ENCODE measurements around the gene MAP3K13.

The MAP3K13 gene, protein sequence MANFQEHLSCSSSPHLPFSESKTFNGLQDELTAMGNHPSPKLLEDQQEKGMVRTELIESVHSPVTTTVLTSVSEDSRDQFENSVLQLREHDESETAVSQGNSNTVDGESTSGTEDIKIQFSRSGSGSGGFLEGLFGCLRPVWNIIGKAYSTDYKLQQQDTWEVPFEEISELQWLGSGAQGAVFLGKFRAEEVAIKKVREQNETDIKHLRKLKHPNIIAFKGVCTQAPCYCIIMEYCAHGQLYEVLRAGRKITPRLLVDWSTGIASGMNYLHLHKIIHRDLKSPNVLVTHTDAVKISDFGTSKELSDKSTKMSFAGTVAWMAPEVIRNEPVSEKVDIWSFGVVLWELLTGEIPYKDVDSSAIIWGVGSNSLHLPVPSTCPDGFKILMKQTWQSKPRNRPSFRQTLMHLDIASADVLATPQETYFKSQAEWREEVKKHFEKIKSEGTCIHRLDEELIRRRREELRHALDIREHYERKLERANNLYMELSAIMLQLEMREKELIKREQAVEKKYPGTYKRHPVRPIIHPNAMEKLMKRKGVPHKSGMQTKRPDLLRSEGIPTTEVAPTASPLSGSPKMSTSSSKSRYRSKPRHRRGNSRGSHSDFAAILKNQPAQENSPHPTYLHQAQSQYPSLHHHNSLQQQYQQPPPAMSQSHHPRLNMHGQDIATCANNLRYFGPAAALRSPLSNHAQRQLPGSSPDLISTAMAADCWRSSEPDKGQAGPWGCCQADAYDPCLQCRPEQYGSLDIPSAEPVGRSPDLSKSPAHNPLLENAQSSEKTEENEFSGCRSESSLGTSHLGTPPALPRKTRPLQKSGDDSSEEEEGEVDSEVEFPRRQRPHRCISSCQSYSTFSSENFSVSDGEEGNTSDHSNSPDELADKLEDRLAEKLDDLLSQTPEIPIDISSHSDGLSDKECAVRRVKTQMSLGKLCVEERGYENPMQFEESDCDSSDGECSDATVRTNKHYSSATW

GRCh38 chr3:185362850-185363661, at the start of gene MAP3K13:
Gene MAP3K13, plus strand, starts transcription at chr3:185363136. Its CDS starts 65,446 bp downstream, at chr3:185428582.
- DNase-seq (ENCODE audit: low spot score): peak; percentile 94

- no peak for DNase-seq (ENCODE audit: low spot score)
These were observed 49.2 kb upstream of the MAP3K13 start for GRCh38 chr3:185313693-185314246.

DNA sequence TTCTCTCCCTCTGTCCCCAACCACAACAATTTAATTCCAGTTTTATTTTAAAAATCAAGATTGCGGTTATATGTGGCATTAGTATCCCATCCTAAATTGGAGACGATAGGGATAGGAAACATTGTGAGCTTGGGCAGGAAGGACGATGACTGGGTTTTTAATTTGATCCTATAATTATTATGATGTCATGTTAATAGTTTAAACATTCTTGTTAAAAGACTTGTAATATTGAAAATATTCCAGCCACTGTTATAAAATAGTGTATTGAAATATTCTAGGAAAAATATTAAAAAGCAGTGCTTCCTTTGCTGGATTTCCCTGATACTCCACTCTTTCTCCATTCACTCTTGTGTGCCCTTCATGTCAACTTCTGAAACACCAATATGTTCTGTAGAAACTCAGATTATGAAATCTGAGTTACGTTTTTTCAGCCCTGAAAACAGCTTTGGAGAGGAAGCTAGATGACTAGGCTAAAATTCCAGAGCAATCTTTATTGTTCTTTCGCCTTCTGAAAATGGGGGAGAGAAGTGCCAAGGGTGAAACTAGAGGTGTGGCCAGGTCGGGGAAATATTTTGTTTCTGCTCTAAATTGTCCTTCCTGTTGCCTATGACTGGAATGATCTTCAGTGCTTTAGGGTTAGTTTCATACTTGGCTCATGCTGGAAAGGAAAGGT, 46.1 kb upstream of the MAP3K13 start:
- DNase-seq (ENCODE audit: low spot score): peak; percentile 92

GRCh38 chr3:185317674-185318073, 45.3 kb upstream of the MAP3K13 start:
- DNase-seq (ENCODE audit: low spot score): peak; percentile 93

DNA sequence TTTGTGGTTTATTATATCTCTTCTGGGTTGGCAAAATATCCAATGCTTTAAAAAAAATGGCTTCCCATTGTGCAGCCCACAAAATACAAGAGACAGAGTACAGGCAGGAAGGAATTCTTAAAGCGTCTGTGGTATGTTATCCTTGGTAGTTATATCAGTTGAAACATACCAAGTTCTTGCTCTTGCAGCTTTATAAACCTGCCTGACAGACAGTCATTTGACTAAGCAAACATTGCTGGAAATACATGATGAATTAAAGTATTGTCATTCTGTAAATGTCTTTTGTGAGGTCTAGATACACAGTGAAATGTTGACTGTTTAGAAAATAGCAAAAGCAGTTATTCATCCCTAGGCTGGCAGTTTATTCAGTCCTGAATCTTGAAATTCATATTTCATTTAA, 44.8 kb upstream of the MAP3K13 start:
- DNase-seq (ENCODE audit: low spot score): peak; percentile 95

DNA sequence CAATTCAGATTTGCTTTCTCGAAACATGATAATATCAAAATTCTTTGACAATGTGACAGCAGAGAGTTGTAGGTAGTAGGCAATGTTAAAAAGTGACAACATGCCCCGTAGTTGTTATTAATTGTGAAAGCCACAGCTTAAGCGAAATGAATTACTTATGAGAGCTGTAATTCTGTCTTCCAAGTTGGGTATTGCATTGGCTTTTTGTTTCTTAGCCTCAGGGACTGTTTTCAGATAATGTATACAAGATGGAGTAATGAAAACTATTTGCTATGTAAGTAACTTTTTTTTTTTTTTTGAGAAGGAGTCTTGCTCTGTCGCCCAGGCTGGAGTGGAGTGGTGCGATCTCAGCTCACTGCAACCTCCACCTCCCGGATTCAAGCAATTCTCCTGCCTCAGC, 43.1 kb upstream of the MAP3K13 start:
- no peak for DNase-seq (ENCODE audit: low spot score)

DNA sequence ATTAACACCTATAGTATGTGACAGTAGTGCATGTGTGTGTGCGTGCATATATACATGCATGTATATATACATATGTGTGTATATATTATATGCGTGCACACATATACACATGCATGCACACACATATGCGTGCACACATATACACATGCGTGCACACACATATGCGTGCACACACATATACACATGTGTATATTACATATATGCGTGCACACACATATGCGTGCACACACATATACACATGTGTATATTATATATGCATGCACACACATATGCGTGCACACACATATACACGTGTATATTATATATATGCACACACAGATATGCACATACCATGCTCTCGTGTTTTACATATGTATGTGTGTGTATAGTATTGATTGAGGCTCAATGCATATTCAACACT, 42.0 kb upstream of the MAP3K13 start:
- DNase-seq (ENCODE audit: low spot score): no peak

DNA sequence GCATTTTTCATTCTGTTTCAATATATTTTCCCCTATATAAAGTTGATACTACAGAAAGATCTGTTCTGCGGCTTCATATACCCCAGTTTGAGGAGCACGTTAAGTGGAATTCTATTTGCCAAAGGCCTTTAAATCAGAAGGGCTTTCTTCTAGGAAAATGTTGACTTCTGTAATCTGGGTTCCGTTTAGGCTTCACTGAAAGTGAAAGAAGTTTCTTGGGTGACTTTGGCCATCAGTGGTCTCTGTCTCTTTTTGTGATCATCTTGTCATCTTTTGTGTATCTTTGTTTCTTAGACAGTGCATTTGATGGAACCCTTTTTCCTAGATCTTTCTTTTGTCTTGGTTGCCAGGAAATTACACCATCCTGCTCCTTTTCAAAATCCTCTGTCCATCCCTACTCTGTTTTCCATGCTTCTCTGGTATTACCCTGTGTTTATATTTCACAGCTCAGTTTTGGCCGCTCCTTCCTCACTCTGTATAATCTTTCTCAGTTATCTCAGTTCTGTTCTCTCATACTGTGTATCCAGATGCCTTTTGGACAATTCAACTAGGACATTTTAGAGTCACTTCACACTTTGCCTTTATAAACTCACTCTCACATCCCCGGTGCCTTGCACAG, 40.7 kb upstream of the MAP3K13 start:
- no peak for DNase-seq (ENCODE audit: low spot score)

GRCh38 chr3:185325946-185326791, 36.8 kb upstream of the MAP3K13 start:
- no peak for DNase-seq (ENCODE audit: low spot score)

DNA sequence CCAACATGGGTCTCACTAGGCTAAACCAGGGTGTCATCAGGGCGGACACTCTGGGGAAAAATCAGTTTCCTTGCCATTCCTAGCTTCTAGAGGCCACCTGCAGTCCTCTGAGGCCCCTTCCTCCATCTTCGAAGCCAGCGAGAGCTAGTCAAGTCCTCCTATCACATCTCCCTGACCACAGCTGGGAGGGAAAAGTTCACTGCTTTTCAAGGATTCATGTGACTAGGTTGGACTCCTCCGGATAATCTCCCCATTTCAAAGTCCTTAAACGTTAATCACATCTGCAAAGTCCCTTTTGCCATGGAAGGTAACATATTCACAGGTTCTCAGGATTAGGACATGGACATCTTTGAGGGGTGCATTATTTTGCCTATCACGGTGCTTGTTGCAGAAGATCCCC, 35.9 kb upstream of the MAP3K13 start:
- no peak for DNase-seq (ENCODE audit: low spot score)

DNA sequence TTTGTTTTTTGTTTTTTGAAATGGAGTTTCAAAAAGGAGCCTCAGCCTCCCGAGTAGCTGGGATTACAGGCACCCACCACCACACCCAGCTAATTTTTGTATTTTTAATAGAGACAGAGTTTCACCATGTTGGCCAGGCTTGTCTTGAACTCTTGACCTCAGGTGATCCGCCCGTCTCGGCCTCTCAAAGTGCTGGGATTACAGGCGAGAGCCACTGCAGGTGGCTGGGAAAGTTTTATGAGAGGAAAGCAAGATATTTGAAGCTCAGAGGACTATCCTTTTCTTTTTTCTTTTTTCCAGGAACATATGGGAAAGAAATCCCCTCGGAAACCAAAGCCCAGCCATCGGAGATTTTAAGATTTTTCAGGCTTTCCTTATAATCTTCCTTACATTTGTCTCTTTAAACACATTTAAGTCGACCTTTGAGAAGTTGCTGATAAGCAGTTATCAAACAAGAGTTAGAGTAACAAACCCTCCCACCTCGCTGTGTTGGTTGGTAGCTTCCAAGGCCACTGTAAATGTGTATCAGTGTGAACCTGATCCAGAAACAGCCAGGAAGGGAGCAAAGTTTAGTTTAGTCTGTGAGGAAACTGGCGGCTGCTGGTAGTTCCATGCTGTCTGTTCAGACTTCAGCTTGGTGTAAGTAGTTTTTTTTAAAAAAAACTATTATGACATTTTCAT, 34.5 kb upstream of the MAP3K13 start:
- DNase-seq (ENCODE audit: low spot score): peak; percentile 78

DNA sequence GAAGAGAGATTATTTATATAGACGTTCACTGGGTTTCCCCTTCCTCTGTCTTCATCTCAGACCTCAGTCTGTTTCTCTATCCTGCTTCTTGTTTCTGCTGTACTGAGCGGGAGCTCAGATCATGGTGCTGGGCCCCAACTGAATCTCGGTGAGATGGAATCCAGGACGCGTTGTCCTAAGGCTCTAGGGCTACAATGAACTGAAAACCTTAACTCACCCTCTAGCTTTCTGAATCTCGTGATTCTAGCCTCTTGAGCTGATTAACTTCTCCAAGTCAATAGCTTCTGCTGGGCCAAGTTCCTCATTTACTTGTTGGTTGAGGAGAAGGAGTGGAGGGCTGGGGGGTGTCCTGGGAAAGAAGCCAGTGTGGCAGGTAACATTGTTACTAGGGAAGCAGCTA, 32.7 kb upstream of the MAP3K13 start:
- DNase-seq (ENCODE audit: low spot score): no peak

DNA sequence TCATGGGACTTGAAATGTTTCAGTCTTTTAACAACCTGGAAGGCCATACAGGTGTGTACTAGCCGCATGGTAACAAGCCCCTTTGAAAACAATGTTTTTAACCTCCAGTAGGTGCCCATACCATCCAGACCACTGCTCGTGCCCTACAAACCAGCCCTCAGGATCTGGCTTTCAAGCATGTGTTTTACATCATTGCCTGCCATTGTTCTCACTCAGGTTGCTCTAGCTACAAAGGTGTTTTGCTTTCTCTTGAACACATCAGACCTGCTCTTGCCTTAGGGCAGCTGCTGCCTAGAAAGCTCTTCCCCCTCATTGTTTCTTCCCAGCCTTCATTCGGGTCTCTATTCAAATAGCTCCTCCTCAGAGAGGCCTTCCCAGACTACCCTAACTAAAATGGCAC, 32.3 kb upstream of the MAP3K13 start:
- DNase-seq (ENCODE audit: low spot score): peak; percentile 55

- peak; percentile 95 for DNase-seq (ENCODE audit: low spot score)
These were observed 30.8 kb upstream of the MAP3K13 start for GRCh38 chr3:185332026-185332735.

DNA sequence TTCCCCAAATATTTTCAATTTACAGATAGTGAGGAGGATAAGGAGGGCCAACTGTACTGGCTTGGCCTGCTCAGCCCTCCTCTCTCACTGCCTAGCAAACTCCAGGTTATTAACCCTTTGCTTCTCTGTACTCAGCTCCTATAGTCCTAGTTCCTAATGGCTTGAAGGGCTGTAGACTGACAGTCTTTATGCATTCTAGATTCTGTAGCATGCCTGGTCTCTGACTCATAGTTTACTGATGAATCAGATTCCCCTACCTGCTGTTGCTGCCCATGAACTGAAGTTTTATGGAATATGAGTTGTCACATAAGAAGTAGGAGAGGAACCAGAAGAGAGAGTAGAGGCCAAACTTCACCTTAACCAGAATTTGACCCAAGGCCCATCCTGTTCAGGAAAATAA, 27.1 kb upstream of the MAP3K13 start:
- peak; percentile 95 for DNase-seq (ENCODE audit: low spot score)

DNA sequence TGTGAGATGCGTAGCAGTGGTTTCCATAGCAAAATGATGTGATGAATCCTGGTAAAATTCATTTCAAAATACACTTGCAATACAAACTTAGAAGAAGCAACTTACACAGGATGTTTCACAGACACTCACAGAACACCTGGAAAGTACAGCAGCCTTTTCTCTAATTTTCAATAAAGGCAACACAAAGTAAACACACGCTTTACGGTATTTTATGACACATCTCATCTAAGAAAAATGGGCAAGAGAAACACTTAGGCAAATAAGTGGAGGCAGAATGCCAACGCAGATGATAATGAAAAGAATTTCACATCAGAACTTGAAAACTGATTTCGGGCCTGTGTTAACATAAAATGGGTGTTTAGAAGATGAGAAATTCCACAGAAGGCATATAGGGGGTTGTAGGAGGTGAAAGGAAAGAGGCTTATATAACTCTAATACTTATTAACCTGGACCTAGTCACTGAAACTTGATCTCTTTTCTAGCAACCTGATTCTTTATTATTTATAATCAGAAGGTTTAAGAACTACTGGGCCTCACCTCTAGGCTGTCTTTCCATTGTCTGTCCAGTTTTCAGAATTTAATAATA, 25.6 kb upstream of the MAP3K13 start:
- peak; percentile 81 for DNase-seq (ENCODE audit: low spot score)

DNA sequence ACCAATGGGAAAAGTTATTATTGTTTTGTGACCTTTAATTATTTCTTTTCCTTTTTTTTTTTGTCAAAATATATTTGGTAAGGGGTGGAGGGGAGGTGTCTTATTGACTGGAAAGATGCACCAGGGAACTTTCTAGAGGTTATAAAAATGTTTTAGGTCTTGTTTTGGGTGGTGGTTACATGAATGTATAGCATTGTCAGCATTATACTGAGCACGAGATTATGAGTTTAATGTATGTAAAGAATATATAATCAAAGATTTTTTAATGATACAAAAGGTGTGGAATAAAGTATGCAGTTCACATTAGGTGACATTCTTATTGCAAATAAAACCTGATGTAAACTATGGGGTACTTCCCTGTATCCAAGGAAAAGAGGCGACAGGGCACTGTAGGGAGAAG, 23.0 kb upstream of the MAP3K13 start:
- DNase-seq (ENCODE audit: low spot score): no peak

GRCh38 chr3:185340751-185341150, 22.2 kb upstream of the MAP3K13 start:
- peak; percentile 35 for DNase-seq (ENCODE audit: low spot score)
